ENCODE data around the gene INTS3.

INTS3 gene

GRCh38 chr1:153796786-153797659 is 69.2 kb downstream of the INTS3 start:
- peak; percentile 55 to 72 for DNase-seq

GRCh38 chr1:153798468-153798780 is 70.6 kb downstream of the INTS3 start:
- no peak for DNase-seq

- no peak for DNase-seq
Observed at GRCh38 chr1:153799016-153799415, 71.2 kb downstream of the INTS3 start.

- no peak for DNase-seq
Observed at GRCh38 chr1:153799566-153800465, 72.0 kb downstream of the INTS3 start.

- DNase-seq = no peak
Observed at GRCh38 chr1:153800516-153800915, 72.7 kb downstream of the INTS3 start.

- DNase-seq = no peak
Observed at GRCh38 chr1:153801028-153801625, 73.3 kb downstream of the INTS3 start.

GRCh38 chr1:153801786-153802697 is 74.2 kb downstream of the INTS3 start:
- DNase-seq = no peak

GRCh38 chr1:153803470-153804056 is 75.7 kb downstream of the INTS3 start:
- no peak for DNase-seq

GRCh38 chr1:153804112-153804511 is 76.3 kb downstream of the INTS3 start:
- DNase-seq = no peak

GRCh38 chr1:153805042-153805745 is 77.3 kb downstream of the INTS3 start:
- DNase-seq = peak; percentile 94 to 97

GRCh38 chr1:153805886-153806719 is 78.3 kb downstream of the INTS3 start:
- DNase-seq = peak in 1 of 2 donors; percentile 50

GRCh38 chr1:153816283-153816889 is 88.5 kb downstream of the INTS3 start:
- no peak for DNase-seq

GRCh38 chr1:153818876-153819275 is 91.0 kb downstream of the INTS3 start:
- DNase-seq = no peak

Measured in inflammatory macrophage (primary cell).